G401.6 (cell line): Measurements from ENCODE around the gene RPA3.

Experiments
- FAIRE-seq: peaks from 2 replicates; lab custom pipeline; 2012; peaks lifted over from hg19 to GRCh38; lab: Jason Lieb, UNC

RPA3 gene

DNA sequence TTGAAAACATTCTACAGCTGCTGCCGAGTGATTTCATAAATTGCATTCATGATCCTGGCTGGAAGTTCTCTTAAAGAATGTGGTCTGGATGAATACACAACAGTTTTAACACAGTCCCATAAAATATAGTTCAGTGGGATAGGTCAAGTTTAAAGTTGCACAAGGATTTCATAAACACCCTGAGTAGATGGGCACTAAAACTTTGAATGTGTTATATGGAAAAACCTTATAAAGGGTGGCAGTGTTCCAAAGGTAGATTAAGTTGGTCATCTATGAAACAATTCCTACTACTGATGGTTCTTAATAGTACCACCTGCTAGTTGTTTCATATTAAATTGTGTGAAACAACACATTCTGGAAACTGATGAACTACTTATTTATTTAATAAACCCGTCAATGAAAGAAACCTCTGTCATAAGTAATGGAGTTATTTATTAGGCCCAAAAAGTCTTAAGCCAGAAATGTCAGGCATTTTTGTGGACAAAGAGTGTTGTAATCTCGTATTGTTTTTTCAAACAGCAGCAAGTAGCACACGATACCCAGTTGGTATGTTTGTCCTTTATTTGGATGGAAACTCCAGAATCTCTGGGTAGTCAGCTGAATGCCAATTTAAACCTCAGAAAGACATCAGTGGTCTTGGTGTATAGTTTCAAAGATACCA is 14.3 kb upstream of the RPA3 start:
- peak; percentile 94 for FAIRE-seq

DNA sequence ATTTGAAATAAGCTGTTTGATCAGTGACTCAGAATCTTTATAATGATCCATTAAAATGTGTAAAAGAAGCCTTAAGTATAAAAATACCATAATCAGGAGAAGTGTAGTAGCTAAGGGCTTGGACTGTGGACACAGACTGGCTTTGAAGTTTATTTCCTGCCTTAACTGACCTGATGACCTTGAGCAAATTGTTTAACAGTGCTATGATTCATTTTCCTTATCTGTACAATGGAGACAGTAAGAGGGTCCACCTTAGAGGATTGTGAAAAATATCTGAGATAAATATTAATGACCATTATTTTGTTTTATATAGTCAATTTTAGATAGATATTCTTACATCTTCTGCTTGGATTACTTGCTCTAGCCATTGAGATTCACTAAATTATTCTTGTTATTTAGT is 13.3 kb upstream of the RPA3 start:
- FAIRE-seq: no peak

DNA sequence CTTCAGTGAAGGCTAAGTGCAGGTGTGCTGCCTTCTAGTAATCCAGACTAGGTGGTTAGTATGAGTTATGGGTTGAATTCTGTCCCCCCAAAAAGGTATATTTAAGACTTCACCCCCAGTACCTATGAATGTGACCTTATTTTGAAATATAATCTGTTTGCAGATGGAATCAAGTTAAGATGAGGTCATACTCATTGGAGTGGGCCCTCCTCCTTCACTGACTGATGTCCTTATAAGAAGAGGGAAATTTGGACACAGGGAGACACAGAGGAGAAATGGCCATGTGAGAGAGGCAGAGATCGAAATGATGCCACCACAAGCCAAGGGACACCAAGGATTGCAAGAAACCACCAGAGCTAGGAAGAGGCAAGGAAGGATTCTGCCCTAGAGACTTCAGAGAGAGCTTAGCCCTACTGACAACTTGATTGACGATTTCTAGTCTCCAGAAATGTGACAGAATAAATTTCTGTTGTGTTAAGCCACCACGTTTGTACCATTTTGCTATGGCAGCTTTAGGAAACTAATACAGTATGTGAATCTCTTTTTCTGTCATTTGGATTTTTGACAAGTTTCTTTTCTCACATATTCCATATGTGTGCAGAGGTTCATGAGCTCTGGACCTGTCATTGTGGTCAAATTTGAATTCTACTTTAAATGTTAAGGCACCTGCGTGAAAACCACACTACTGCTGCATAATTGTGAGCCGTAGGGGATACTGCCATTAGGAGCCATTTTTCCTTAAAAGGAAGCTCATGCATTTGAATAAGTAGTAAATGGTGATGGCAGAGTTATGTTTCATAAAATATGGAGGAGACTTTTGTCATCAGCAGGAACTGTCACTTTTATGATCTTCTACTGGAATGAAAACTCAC is 2.6 kb upstream of the RPA3 start:
- FAIRE-seq: no peak

DNA sequence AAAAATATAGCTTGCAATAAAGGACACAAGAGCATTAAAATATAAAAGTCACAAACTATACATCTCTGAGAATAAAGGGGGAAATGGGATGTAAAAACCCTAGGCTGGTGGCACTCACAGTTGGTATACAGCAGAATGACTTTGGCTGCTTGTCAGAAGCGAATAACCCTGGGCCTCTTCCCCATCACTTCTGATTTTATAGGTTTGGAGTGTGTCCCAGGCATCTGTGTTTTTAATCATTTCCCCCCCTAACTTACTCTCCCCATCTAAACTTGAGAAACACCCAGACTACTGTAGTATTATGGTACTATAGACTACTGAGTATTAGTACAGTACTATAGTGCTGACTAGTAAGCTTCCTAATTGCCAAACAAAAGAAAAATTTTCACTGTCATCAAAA is 1.8 kb upstream of the RPA3 start:
- FAIRE-seq: no peak

DNA sequence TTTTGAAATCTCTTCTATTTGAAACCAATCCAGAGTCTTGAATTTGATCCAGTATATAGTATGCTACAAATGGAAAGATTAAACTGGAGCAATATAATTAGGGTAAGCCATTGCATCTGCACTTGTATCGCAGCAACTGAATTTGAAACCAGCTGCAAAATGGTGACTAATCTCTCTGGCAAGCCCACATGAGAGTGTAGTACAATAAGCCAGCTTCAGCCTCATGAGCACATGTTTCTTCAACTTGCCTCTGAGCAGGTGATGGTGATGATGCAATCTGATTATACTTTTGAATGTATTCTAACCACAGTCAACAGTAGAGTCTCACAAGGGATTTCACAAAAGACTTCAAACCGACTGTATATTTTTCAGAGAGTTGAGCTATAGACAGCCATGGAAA is 829 bp upstream of the RPA3 start:
- FAIRE-seq: no peak

DNA sequence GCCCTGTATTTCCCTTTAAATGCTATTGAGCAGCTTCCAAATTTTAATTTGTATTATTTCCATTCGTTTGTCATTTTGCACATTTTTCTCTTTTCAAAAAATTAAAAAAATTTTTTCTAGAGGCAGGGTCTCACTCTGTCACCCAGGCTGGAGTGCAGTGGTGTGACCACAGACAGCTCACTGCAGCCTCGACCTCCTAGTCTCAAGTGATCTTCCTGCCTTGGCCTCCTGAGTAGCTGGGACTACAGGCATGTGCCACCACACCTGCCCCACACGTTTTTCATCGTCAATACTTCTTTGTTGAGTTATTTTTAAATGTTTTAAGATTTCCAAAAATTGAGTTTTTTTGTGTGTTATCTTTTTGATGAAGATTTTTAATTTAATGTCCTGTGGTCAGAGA is 4.7 kb downstream of the RPA3 start:
- FAIRE-seq: peak; percentile 8

DNA sequence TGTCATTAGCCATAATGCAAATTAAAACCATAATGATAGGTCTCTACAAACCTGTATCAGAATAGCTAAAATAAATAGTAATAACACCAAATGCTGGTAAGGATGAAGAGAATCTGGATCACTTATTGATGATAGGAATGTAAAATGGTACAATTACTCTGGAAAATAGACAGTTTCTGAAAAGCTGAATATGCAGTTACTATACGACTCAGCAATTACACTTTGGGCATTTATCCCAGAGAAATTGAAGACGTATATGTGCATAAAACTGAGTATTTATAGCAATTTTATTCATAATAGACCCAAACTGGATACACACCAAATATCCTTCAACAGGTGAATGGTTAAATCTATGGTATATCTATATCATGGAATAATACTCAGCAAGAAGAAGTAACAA is 7.9 kb downstream of the RPA3 start:
- FAIRE-seq: no peak

DNA sequence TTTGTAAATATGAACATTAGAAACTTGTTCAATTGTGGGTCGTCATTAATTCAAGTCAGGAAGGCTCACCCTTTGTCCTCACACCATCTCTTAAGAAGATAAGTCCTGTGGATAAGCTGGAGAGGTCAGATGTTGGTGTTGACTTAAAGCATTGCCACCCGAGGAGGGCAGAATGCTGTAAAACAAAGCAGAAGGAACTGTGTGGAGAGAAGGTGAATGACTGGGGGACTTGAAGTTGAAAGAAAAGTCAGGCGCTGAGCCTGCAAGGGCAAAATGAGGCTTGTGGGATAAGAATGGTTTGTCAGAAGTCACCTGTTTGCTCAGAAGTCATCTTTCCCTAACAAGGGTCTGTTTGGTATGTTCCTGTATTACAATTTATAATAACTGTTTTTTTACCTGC is 9.1 kb downstream of the RPA3 start:
- no peak for FAIRE-seq

DNA sequence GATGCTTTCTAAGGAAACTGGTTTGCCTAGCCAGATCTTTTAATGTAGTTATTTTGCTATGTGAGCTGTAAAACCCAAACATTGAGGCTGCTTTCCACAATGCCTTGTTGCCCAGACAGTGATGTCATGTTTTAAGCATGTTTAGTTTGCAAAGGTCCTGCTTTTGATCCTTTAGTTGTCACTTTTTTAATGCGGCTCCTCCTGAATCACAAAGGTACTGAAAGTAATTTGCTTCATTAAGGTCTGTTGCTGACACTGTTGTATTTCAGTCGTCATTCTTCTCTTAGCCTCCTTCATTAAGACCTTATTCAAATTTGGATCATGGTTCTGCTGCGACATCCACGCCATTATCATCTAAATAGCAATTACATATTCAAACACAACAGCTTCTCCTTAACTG is 10.6 kb downstream of the RPA3 start:
- FAIRE-seq: no peak

DNA sequence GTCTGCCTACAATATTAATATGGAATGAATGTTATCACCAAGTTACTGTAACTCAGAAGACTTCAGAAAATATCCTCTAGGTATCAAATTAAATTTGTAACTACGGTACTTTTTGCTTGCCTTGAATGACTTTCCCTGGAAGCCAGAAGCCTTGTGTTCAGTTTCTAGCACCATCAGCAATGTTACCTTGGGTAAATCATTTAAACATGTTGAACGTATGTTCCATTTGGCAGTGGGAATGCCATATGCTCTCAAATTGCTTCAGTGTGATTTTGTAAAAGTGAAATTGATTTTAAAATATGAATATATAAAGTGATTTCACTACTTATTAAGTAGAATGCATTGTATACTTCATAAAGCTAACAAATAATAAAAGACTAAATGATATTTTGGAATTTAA is 11.2 kb downstream of the RPA3 start:
- FAIRE-seq: no peak

DNA sequence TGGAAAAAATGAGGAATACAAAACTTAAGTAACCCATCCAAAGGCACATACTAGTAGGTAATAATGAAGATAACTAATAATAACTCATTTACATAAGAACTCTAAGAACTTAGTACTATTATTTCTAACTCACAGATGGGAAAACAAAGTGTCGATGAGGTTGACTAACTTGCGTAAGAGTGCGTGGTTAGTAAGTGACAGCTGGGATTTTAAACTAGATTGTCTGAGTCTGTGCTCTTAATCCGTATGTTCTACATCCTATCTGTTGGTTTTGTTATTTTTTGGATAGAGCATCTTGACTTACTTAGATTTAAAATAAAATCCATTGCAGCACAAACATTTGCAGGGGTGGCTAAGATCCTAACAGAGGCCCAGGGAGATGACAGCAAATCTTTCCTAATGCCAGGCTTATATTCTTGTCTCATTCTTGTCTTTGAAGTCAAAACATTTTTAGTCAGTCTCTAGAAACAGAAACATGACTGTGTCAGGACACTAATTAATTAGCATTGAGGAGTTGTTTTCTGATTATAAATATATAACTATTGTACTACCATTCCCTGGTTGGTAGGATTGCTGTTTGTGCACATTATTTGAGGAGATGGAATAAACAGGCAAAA is 11.7 kb downstream of the RPA3 start:
- peak; percentile 93 for FAIRE-seq

DNA sequence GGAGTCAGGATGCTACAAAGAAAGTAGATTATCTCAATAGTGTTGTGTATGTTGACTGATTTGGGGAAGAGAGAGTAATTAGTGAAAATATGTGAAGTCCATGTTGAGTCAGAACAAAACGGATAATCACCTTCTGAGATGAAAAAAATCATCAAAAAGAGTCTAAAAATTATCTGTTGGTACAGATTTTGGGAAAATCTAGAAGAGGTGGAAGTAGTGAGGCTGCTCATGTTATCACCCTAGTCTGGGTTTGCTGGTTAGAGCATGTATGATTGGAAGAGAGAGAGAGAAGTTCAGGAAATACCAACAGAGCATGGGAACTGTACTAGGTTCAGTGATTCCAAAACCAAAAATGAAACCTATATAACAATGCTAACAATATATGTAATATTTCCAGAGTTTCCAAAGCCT is 12.3 kb downstream of the RPA3 start:
- FAIRE-seq: no peak

DNA sequence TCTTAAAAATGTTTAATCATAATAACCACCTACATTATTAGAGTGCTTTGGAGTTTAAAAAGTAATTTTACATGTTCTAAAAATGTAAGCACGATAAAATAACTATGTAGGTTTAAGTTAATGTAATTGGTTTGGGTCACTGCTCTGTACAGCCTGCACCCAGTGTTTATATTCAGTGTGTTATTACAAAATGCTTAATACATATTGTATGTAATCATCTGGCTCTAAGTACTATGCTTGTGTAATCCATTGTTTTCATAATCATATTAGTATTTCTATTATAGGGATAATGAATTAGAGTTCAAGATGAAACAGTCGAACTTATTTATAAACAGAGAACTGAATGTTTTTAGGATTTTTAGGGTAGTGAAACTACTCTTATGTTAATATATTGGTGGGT is 13.1 kb downstream of the RPA3 start:
- peak; percentile 88 for FAIRE-seq

DNA sequence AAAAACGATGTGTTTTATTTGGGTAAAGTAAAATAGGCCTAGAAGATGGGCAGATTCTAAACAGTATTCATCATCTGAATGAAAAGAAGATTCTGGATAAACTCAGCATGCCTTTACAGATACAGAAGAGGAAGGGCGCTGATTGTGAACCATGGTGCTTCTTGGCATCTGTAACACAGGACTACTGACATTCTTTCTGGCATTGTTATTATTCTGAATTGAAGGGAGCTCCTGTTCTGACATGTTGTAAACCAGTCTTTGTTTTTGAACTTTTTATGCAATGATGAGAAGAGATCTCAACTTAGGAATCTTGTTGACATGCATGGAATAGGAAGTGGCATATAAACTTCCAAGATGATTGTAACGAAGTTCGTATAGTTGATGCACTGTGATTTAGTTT is 13.5 kb downstream of the RPA3 start:
- FAIRE-seq: no peak

DNA sequence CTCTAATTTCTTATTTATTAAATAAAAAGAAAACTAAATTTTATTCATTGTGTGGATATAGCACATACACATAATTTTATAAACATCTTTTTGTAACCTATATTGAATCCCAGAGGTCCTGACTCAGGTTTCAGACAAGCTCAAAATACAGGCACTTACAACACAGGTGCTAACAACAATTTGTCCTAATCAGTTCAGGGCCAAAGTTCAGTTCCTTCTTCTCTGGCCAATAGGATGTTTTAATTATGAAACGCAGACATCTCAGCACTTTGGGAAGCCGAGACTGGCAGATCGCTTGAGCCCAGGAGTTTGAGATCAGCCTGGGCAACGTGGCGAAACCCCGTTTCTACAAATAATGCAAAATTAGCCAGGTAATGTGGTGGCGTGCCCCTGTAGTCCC is 15.0 kb downstream of the RPA3 start:
- FAIRE-seq: no peak

DNA sequence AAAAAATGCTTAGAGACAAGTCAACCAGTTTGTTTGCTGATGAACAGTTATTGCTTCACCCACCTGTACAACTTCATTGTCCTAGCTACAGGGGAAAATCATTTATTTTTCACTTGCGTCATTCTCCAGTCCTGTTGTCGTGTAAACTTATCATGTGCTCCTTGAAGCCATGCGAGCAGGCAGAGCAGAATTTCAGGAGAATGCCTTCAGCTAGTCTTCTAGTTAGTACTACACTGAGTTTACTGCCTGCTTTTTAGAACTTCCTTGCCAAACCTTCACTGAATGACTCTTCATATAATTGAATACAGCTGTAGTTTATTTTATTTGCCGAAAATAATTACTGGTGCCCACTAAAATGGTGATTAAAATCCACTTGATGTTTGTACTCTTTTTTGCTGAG is 15.6 kb downstream of the RPA3 start:
- FAIRE-seq: no peak

DNA sequence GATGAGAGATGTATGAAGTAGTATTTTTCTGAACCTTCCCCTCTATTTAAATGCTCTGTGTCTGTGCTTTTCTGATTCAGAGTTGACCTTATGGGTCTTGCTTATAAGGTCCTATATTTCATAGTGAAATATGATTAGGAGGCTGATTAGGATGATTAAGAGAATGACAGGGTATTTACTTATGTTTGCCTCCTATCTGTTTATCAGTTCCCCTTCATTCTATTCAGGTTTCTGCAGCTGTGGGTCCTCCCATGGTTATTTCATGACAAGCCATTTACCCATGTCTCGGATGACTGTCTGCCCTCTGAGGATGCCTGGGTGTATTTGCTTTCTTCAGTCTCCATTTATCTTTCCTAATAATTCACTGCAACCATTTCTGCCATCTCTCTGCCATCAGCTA is 16.9 kb downstream of the RPA3 start:
- FAIRE-seq: no peak

DNA sequence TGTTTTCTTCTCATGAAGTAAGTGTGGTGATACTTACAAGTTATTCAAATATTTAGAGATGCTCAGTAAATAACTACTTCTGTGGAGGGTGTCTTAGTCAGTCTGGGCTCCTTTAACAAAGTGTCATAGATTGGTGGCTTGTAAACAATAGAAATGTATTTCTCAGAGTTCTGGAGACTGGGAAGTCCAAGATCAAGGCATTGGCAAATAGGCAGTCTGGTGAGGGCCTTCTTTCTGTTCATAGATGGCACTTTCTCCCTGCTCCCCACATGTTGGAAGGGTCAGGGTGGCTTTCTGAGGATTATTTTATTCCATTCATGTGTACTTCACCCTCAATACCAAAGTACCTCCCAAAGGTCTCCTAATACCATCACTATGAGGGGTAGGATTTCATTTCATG is 18.4 kb downstream of the RPA3 start:
- no peak for FAIRE-seq

DNA sequence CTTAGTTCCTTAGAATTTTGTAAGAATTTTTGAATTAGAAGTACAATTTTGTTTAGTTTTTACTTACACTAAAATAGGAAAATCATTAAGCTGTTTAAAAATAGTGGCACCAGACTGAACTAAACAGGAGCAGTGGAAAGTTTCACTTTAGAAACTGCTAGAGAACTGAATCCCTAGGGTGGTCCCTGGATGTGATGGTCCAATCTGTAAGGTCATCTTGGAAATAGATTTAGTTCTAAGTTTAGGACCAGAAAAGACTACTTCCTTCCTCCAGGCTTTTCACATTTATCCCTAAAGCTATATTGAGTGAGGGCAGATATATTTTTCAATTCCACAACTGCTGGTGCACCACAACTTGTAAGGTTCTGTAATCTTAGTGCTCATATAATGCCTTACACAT is 19.0 kb downstream of the RPA3 start:
- no peak for FAIRE-seq

DNA sequence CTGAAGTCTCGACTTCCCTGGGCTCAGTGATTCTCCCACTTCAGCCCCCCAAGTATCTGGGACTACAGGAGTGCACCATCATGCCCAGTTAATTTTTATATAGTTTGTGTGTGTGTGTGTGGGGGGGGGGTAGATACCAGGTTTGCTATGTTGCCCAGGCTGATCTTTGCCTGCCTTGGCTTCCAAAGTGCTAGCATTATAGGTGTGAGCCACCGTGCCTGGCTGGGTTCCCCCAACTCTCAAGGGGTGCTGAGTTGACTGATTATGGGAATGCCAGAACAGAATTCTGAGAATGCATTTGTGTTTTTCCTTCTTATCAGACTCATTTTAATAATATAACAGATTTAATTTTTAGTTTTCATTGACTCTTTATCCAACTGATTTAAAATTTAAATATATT is 19.5 kb downstream of the RPA3 start:
- no peak for FAIRE-seq

DNA sequence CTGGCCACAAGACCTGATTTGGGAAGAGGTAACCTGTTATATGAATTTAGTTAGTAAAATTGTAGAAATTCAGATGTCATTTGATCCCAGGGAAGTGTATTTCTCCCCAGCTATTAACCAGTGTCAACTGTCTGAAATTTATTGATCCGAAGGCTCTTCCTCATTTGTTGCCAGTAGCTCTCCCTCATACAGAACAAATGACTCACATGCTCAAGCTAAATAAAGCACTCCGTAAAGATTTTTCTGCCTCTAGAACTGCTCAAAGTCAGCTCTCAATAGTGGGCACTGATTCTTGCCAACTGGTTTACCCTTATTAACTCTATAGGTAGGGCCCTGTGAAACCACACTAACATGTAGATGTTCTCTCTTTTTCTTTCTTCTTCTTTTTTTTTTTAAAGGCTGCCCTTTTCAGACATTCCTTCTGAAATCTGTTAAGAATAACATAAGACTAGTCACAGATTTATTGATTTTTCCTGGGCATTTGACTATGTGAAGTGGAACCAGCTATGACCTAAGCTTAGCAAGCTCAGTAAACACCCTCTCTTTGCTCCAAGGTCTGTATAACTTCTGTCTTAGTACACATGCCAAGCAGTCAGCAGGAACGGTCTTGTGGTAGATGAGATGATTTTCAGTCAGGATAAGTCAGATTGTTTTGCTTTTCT is 21.8 kb downstream of the RPA3 start:
- FAIRE-seq: peak; percentile 71

DNA sequence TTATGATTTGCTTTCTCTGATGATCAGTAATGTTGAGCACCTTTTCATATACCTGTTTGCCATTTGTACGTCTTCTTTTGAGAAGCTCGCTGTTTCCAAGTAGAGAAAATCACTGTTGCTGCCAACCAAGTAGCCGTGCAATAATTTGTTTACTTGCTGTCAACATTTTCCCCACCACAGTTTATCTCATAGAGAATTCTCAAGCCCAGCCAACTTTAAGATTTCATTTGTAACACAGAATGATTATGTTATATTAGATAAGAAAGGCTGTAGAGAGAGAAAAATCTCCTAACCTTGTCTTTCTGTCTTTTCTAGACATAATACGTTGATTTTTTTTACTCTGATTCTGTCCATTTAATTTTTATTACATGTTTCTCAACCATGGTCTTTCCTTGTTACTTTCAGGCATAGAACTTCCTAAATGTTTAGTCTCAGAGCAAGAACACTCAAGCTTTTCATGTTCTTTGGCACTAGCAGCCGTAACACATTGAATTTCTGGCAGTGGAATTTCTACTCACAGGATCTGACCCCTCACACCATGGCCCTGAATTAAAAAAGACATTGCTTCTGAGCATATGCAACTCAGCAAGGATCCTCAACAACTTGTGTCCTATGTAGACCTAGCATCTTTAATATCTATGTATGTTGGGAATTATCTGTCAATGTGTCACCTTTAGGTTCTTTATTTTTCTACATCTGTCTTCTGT is 23.1 kb downstream of the RPA3 start:
- FAIRE-seq: peak; percentile 67
